Effector memory CD8-positive, alpha-beta T cell (primary cell): ENCODE measurements around the gene ARHGAP15.

Experiments
- ATAC-seq: fragments of 150-1000 bp; cut with Tn5 transposase; replicated peaks from 2 replicates; pipeline ENCODE4 v1.10.0; 2021; ENCODE audit warnings: mild to moderate bottlenecking, moderate library complexity
- DNase-seq, 3 experiments: peaks; one replicate each; pipeline ENCODE4 v3.0.0; 2021
- H3K27ac Mint-ChIP-seq, 2 donors: one replicate each; pipeline ENCODE4 v1.8.0; 2022; ENCODE audit warnings: mild to moderate bottlenecking in 2 of 2, mixed read lengths in 2 of 2, moderate library complexity in 2 of 2
- H3K27me3 Mint-ChIP-seq, 2 donors: one replicate each; pipeline ENCODE4 v1.8.0; 2022; ENCODE audit warnings: mixed read lengths in 2 of 2
- H3K36me3 Mint-ChIP-seq: one replicate; pipeline ENCODE4 v1.8.0; 2022; ENCODE audit warnings: mild to moderate bottlenecking, moderate library complexity, mixed read lengths; ENCODE audit not compliant: insufficient read depth
- H3K4me1 Mint-ChIP-seq, 2 donors: one replicate each; pipeline ENCODE4 v1.8.0; 2022; ENCODE audit warnings: low read depth in 2 of 2, mixed read lengths in 2 of 2
- H3K4me3 Mint-ChIP-seq, 2 donors: one replicate each; pipeline ENCODE4 v1.8.0; 2022; ENCODE audit warnings: mild to moderate bottlenecking in 2 of 2, mixed read lengths in 2 of 2, moderate library complexity in 2 of 2
- H3K9me3 Mint-ChIP-seq, 2 donors: one replicate each; pipeline ENCODE4 v1.8.0; 2022; ENCODE audit warnings: mixed read lengths in 2 of 2

Gene ARHGAP15

DNA sequence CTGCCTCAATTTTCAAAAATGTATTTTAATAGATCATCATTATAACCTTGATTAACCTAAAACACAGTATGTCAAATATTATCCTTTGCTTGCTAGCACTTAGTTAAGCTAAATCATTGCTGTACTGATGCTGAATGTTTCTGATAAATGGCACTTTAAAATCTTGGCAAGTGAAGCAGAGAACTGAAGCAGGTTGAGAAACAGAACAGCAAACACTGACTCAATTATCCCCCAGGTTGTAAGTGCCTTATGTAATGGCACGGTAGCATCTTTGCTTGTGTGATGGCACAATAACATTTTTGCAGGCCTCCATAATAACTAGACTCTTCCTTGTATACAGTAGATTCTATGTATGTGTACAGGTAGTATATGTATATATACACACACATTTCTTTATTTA lies 33.8 kb downstream of the ARHGAP15 start:
- ATAC-seq (no peak), DNase-seq (no peak)
- peak overlapping the region in 1 of 2 donors; percentile 74 for H3K27ac Mint-ChIP-seq
- peaks cover 19% of the 10 kb centered on the region for H3K36me3 Mint-ChIP-seq
- H3K27me3 Mint-ChIP-seq = no peaks in the 10 kb centered on the region
- peaks cover 36 to 79% of the 10 kb centered on the region in 2 donors for H3K4me1 Mint-ChIP-seq
- no peak overlapping the region for H3K4me3 Mint-ChIP-seq
- no peaks in the 10 kb centered on the region for H3K9me3 Mint-ChIP-seq

DNA sequence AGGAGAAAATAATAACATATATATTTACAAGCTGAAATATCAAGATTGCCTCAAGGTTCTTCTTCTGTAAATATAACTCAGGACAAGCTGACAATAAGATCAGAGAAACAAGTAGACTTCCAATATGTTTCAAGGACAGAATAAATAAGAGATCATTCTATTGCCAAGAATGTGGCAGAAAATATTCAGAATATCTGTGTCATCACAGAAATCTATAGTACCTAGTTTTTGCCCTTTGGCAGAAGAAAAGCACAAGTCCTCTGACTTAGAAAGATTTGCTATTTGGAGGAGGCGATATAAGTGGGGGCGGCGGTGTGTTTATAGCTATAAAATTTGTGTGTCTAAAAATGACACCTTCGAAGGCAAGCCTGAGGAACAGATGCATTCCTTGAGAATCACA lies 34.3 kb downstream of the ARHGAP15 start:
- H3K27ac Mint-ChIP-seq = peak overlapping the region in 1 of 2 donors; percentile 74
- no peaks in the 10 kb centered on the region for H3K27me3 Mint-ChIP-seq
- peaks cover 23% of the 10 kb centered on the region for H3K36me3 Mint-ChIP-seq
- DNase-seq (no peak), ATAC-seq (no peak)
- no peaks in the 10 kb centered on the region for H3K9me3 Mint-ChIP-seq
- no peak overlapping the region for H3K4me3 Mint-ChIP-seq
- H3K4me1 Mint-ChIP-seq = peaks cover 34 to 75% of the 10 kb centered on the region in 2 donors

DNA sequence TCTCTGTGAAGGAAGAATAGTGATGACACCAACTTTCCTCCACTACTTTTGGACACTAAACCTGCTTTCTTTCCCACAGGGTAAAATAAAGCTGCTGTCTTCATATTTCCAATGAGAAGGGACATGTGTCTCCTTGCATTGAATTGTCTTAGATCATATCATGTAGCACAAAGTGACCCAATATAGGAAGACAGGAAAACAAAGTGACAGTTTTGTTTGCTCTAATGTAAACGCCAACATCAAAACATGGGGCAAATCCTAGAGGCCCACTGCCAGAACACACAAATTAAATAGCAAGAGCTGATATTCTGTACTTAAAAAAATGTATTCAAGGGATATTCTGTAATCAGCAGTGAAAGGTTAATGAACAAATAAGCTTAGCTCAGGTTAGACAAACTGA lies 36.1 kb downstream of the ARHGAP15 start:
- H3K4me3 Mint-ChIP-seq = no peak overlapping the region
- no peak for ATAC-seq
- H3K9me3 Mint-ChIP-seq = no peaks in the 10 kb centered on the region
- no peaks in the 10 kb centered on the region for H3K27me3 Mint-ChIP-seq
- DNase-seq = no peak
- H3K36me3 Mint-ChIP-seq = peaks cover 20% of the 10 kb centered on the region
- peak overlapping the region in 1 of 2 donors; percentile 83 for H3K27ac Mint-ChIP-seq
- peaks cover 37 to 75% of the 10 kb centered on the region in 2 donors for H3K4me1 Mint-ChIP-seq

DNA sequence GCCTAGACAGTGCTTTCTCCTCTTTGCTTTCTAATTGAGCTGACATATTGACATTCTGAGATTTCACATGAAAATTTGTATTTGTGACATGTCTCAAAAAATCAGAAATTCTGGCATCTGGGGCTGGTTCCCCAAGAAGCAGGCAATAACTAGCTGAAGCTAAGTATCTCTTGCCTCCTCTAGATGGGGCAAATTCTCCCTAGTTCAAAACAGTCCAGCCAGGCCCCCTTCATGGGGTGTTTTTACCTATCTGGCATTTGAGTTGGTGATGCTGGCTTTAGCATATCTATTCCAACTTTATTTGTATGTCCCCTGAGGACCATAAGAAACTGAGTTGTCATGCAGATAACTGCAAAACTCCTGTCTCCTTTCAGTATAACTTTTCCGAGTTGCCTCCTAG lies 39.9 kb downstream of the ARHGAP15 start:
- Mint-ChIP-seq H3K36me3 (peaks cover 11% of the 10 kb centered on the region), H3K9me3 (no peaks in the 10 kb centered on the region), H3K27me3 (no peaks in the 10 kb centered on the region), H3K4me1 (peaks cover 35 to 69% of the 10 kb centered on the region in 2 donors), H3K4me3 (no peak overlapping the region), H3K27ac (peak overlapping the region in 1 of 2 donors; percentile 32)
- DNase-seq = no peak
- ATAC-seq = no peak

DNA sequence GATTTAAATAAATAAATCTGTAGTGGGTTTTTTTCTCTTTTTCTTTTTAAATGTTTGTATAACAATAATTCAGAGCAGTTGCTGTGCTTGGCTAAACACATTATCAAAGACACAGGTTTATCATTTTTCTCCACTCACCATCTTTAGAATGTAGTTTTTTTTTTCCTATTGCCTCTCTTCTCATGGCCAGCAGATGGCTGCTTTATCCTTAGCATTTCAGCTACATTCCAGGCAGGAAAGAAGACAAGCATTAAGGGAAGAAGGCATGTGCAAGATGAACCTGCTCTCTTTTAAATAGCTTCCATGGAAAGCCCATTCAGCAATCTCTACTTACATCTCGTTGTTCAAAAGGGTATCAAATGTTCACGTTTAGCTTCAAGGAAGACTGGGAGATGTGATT lies 42.6 kb downstream of the ARHGAP15 start:
- peaks cover 8% of the 10 kb centered on the region for H3K36me3 Mint-ChIP-seq
- DNase-seq (no peak), ATAC-seq (no peak)
- H3K27ac Mint-ChIP-seq = peak overlapping the region in 1 of 2 donors; percentile 32
- H3K27me3 Mint-ChIP-seq = no peaks in the 10 kb centered on the region
- H3K9me3 Mint-ChIP-seq = no peaks in the 10 kb centered on the region
- H3K4me1 Mint-ChIP-seq = peaks cover 39 to 62% of the 10 kb centered on the region in 2 donors
- H3K4me3 Mint-ChIP-seq = no peak overlapping the region

DNA sequence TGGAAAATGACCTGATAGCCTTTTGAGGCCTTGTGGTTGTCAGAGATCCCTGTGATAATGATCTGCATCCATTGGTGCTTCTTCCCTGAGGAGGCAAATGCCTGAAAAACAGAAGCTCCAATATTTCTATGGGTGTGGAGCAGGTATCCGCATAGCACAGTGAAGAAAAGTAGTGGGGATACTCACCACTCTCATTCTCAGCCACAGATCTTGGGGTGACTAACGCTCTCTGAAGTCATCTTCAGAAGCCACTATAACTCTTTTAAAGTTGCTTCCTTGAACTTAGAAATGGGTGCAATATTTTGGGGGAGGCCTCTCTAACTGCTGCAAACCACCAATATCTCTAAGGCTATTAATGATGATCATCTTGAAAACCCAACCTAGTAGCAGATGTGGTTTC lies 46.2 kb downstream of the ARHGAP15 start:
- H3K9me3 Mint-ChIP-seq = no peaks in the 10 kb centered on the region

DNA sequence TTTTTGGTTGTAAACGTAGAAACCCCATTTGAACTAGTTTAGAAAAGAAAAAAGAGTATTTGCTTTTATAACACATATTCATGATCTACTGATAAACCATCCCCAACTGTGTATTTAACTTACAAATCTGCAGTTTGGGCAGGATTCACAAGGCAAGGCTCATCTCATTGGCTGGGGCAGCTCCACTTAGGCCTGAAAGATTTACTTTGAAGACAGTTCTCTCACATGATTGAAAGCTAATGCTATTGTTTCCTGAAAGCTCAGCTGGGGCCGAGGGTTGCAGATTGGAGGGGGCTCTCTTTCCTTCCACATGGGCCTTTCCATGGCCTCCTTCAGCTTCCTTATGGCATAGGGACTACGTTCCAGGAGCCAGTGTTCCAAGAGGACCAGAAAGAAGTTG lies 47.4 kb downstream of the ARHGAP15 start:
- H3K36me3 Mint-ChIP-seq = peaks cover 2% of the 10 kb centered on the region
- peak overlapping the region; percentile 92 to 99 for H3K27ac Mint-ChIP-seq
- DNase-seq = peak in 2 of 3 experiments; percentile 10 to 18

More for the DNA sequence above, 46.2 kb downstream of the ARHGAP15 start:
- ATAC-seq (peak; percentile 46), DNase-seq (no peak)
- H3K27ac Mint-ChIP-seq = peak overlapping the region; percentile 6 to 21
- peak overlapping the region in 1 of 2 donors; percentile 16 for H3K4me3 Mint-ChIP-seq
- peaks cover 35 to 56% of the 10 kb centered on the region in 2 donors for H3K4me1 Mint-ChIP-seq
- peaks cover 2% of the 10 kb centered on the region for H3K36me3 Mint-ChIP-seq
- H3K27me3 Mint-ChIP-seq = no peaks in the 10 kb centered on the region

DNA sequence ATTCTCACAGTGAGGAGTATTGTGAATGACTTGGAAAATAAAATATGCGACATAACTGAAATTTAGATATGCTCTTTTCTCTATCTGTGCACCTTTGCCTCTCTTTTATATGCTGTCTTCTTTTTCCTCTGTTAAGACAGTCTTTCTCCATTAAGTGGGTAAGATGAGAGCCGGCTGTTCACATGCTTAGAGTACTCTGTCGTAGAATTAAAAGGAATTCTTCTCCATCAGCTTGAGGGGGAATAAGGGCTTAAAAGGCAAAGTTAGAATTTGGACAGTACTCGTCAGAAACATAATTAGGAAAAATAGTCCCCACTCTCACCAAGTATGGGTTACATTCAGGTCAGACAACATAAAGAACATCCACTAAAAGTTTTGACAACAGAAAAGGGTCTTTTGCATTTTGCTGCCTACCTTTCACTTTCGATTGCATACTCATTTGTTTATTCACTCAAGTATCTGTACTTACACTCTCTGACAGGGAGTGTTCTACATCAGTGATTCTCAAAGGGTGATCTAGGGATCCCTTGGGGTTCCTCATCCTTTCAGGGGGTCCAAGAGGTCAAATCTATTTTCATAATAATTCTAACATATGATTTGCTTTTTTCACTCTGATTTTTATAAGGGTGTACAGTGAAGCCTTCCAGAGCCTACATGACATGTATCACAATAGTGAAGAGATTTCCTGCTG lies 48.0 kb downstream of the ARHGAP15 start:
- H3K4me1 Mint-ChIP-seq = peaks cover 34 to 48% of the 10 kb centered on the region in 2 donors
- H3K9me3 Mint-ChIP-seq = no peaks in the 10 kb centered on the region
- peak overlapping the region; percentile 67 to 77 for H3K4me3 Mint-ChIP-seq
- H3K27me3 Mint-ChIP-seq = no peaks in the 10 kb centered on the region
- DNase-seq (no peak), ATAC-seq (peak; percentile 75)
- peaks cover 4% of the 10 kb centered on the region for H3K36me3 Mint-ChIP-seq
- H3K27ac Mint-ChIP-seq = peak overlapping the region; percentile 92 to 99

More for the DNA sequence above, 47.4 kb downstream of the ARHGAP15 start:
- ATAC-seq = peak; percentile 62
- peak overlapping the region; percentile 67 to 77 for H3K4me3 Mint-ChIP-seq
- H3K4me1 Mint-ChIP-seq = peaks cover 34 to 48% of the 10 kb centered on the region in 2 donors
- H3K9me3 Mint-ChIP-seq = no peaks in the 10 kb centered on the region
- H3K27me3 Mint-ChIP-seq = no peaks in the 10 kb centered on the region

DNA sequence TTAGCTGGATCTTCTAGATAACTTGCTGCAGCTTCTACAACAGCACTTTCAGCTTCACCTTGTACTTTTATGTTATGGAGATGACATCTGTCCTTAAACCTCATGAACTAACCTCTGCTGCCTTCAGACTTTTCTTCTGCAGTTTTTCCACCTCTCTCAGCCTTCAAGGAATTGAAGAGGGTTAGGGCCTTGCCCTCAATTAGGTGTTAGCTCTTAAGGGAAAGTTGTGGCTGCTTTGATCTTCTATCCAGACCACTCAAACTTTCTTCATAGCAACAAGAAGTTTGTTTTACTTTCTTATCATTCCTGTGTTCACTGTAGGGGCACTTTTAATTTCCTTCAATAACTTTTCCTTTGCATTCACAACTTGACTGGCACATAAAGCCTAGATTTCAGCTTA lies 52.3 kb downstream of the ARHGAP15 start:
- no peaks in the 10 kb centered on the region for H3K27me3 Mint-ChIP-seq
- no peaks in the 10 kb centered on the region for H3K9me3 Mint-ChIP-seq
- DNase-seq (no peak), ATAC-seq (no peak)
- peak overlapping the region in 1 of 2 donors; percentile 83 for H3K27ac Mint-ChIP-seq
- peaks cover 6% of the 10 kb centered on the region for H3K36me3 Mint-ChIP-seq
- peak overlapping the region in 1 of 2 donors; percentile 39 for H3K4me3 Mint-ChIP-seq
- peaks cover 39 to 65% of the 10 kb centered on the region in 2 donors for H3K4me1 Mint-ChIP-seq

DNA sequence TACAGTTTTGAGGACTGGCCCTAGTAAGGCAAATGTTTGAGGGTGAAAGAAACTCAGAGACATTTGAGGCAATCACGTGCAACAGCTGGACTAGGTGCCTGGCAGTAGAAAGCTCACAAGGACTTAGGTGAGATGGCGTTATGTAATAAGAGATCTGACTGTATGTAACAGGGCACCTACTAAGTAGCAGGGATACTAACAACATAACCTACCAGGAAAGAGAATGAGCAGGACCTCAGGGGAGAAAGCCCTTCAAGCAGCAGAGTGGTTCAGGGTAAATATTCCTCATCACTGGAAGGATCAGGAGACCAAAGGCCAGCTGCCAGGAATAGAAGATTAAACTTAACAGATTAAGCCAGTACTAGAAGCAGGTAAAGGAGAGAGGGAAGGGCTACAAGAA lies 53.4 kb downstream of the ARHGAP15 start:
- DNase-seq (no peak), ATAC-seq (no peak)
- no peaks in the 10 kb centered on the region for H3K9me3 Mint-ChIP-seq
- peaks cover 36 to 58% of the 10 kb centered on the region in 2 donors for H3K4me1 Mint-ChIP-seq
- H3K4me3 Mint-ChIP-seq = peak overlapping the region in 1 of 2 donors; percentile 3
- no peaks in the 10 kb centered on the region for H3K27me3 Mint-ChIP-seq
- peak overlapping the region; percentile 2 to 77 for H3K27ac Mint-ChIP-seq
- H3K36me3 Mint-ChIP-seq = peaks cover 3% of the 10 kb centered on the region

DNA sequence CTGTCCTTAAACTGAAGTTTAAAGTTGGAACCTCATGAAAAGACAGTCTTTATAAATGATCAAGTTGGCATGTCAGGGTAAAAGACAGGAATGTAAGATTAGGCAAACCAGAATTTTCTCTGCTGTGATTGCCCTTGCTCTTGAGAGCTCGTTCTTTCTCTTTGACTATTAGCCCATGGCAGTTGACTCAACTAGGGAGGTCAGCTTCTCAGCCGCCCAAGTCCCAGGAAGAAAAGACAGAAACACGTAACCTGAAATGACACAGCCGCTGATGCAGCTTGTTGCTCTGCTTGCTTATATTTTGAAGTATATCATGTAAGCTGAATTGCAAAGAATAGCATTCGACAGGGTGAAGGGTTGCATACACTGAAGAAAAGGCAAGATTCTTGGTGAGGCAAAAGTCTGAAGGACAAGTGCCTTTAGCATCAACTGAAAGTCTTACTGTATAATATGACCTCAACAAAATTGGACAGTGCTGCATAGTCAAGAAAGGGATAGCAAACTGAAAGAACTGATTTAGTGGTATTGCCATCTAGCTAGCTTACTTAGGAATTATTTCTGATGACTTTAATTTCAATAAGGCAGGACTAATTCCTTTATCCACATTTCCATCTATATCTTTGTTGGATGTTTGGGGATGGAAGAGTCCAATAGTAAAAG lies 54.7 kb downstream of the ARHGAP15 start:
- H3K27ac Mint-ChIP-seq = peak overlapping the region; percentile 53 to 71
- no peaks in the 10 kb centered on the region for H3K9me3 Mint-ChIP-seq
- H3K4me1 Mint-ChIP-seq = peaks cover 36 to 57% of the 10 kb centered on the region in 2 donors
- H3K4me3 Mint-ChIP-seq = peak overlapping the region in 1 of 2 donors; percentile 26
- DNase-seq (no peak), ATAC-seq (no peak)
- H3K36me3 Mint-ChIP-seq = peaks cover 3% of the 10 kb centered on the region
- no peaks in the 10 kb centered on the region for H3K27me3 Mint-ChIP-seq

DNA sequence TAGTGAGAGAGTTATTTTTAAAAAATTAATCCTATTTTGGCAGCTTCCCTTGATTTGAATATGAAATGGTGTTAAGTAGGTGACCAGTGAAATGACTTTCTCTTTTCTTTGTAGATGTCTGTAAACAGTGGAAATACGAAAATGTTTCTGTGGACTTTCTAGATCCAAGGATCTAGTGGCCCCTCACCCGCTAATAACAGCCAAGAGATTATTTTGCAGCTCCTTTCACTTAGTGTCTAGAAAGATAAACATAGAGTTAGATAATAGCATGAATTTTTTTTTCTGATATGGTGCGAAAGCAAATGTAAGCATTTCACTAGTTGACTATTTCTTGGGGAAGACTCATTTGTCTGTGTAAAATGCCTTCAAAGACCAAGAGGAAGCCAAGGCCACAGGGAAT lies 57.7 kb downstream of the ARHGAP15 start:
- no peaks in the 10 kb centered on the region for H3K9me3 Mint-ChIP-seq
- no peak overlapping the region for H3K27ac Mint-ChIP-seq
- H3K27me3 Mint-ChIP-seq = no peaks in the 10 kb centered on the region
- DNase-seq (no peak), ATAC-seq (no peak)
- H3K4me1 Mint-ChIP-seq = peaks cover 27 to 54% of the 10 kb centered on the region in 2 donors
- H3K4me3 Mint-ChIP-seq = no peak overlapping the region
- H3K36me3 Mint-ChIP-seq = peaks cover 10% of the 10 kb centered on the region

DNA sequence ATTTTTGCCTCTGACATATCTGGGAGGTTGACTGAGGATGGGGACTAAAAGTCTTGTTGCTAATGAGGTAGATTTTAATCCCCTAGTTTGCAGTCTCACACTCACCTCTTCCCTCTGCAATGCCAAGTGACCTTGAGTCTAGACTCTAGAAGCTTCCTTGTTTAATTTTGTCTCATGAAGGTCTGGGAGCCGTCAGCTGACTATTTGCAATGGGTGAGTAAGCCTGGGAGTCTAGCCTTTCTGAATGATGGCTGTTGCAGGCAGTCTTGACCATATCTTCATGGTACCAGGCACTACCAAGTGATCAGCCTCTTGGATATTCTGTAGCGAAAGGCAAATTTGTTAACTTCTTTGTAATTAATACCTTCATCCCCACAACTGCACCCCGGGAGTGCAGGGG lies 61.2 kb downstream of the ARHGAP15 start:
- Mint-ChIP-seq H3K36me3 (peaks cover 7% of the 10 kb centered on the region), H3K4me1 (peaks cover 12 to 49% of the 10 kb centered on the region in 2 donors), H3K9me3 (no peaks in the 10 kb centered on the region), H3K27ac (no peak overlapping the region), H3K27me3 (no peaks in the 10 kb centered on the region), H3K4me3 (no peak overlapping the region)
- ATAC-seq = no peak
- DNase-seq = no peak

DNA sequence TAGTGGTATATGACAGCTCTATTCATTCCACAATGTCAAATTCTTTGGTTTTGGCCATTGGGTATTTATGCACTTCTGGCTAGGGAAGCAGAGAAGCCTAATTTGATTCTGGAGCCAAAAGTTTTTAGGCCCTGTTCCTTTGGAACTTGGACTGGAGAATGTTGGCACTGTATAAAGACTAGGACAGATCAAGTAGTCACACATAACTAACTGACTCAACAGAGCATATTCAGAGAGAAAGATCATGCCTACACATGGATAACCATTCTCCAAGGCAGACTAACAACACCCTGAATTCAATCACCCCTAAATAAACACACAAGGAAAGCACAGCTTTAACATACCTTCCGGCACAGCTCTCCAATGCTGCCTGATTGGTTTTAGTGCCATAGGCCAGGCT lies 62.9 kb downstream of the ARHGAP15 start:
- H3K9me3 Mint-ChIP-seq = no peaks in the 10 kb centered on the region
- H3K4me3 Mint-ChIP-seq = no peak overlapping the region

More for the DNA sequence above, 62.9 kb downstream of the ARHGAP15 start:
- Mint-ChIP-seq H3K4me1 (peaks cover 7 to 45% of the 10 kb centered on the region in 2 donors), H3K27ac (peak overlapping the region in 1 of 2 donors; percentile 60), H3K27me3 (no peaks in the 10 kb centered on the region), H3K36me3 (peaks cover 7% of the 10 kb centered on the region)
- ATAC-seq (no peak), DNase-seq (no peak)
